HG02870 (cell line): ENCODE results near the gene FRS3.

Source experiments
- ATAC-seq: cut with Tn5 transposase; IDR thresholded peaks from one replicate; pipeline ENCODE4 v1.9.1; 2021; ENCODE audit warnings: mild to moderate bottlenecking, moderate library complexity; ENCODE audit not compliant: unreplicated experiment

The FRS3 gene

GRCh38 chr6:41730531-41731436, 48.9 kb downstream of the FRS3 start:
- no peak for ATAC-seq

DNA sequence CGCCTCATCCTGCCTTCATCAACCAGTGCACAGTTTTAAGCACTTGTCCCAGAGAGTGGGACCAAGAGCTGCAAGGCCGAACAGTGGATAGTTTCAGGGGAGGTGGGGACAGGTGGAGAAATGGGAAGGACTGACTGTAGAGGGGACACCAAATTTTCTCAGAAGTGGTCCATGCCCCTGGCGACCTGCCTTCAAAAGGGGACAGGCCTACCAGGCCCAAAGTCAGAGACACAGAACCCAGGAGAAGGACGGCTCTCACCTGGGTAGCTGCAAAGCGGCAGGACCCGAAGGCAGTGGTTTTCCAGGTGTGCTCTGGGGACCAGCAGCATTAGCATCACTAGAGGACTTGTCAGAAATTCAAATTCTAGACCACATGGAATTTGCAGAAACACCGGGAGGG, 50.1 kb downstream of the FRS3 start:
- no peak for ATAC-seq

DNA sequence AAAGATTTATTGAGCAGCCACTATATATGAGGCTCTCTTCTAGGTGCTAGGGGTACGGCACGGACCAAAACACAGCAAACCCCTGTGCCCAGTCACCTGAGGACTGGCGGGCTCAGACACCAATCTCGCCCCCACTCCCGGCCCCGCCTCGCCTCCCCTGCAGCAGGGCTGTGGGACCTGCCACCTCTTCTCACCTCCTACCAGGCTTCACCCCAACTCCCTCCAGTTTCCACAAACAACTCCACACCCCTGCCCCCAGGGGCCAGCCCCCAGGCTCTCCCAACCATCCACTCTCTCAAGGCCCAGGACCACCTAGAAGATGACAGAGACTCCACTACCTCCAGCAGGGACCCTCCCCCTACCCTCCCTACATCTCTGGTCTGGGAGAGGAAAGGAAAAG, 50.7 kb downstream of the FRS3 start:
- no peak for ATAC-seq

- ATAC-seq = no peak
Measured at GRCh38 chr6:41728073-41728936, 51.4 kb downstream of the FRS3 start.

- ATAC-seq = no peak
Measured at GRCh38 chr6:41727705-41728072, 52.0 kb downstream of the FRS3 start.

DNA sequence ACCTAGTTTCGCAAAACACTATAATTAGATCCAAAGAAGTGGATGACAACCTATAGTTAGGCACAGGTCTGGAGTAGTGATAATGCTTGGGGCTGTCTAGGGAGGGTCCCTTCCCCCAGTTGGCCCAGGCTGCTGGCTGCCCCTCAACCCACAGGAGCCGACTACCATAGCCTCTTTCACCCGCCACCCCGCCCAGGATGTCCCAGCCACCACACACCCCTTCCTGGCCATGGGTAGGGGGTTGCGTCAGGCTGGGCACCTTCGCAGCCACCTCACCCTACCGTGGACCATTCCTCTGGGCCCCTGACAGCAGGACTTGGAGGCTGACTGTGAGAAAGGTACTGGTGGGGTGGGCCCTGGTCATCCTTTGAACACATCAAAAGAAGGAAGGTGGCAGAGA, 52.8 kb downstream of the FRS3 start:
- no peak for ATAC-seq

- no peak for ATAC-seq
Measured at GRCh38 chr6:41724586-41725501, 54.9 kb downstream of the FRS3 start.

- no peak for ATAC-seq
Measured at GRCh38 chr6:41724228-41724580, 55.5 kb downstream of the FRS3 start.

DNA sequence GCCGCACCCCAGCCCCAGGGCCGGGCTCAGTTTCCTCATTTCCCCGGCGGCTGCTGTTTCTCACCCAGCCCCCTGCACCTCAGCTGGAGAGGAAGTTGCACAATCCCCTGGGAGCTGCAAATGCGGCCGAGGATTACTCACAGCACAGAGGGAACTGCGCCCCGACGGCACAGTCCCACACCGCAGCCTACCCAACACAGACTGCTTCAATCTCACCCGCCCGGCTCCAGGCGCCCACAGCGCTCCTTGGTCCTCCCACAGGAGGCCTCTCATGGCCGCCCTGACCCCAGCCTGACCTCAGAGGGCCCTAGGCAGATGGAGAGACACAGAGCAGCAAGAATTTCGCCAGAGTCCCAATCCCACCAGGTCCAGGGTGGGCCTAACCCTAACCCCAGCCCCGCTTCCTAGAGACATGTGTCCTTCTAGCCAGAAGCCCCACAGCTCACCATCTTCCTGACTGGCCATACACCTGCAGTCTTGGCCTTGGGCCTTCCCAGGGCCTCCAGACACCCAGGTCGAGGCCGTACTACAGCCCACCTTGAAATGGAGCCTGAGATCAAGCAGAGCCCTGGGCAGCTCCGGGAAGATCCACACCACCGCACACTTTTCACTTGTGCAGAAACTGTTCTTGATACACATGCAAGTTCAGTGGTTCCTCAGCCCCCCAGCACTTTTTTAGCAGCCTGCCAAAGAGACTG, 56.0 kb downstream of the FRS3 start:
- ATAC-seq = peak; percentile 53

DNA sequence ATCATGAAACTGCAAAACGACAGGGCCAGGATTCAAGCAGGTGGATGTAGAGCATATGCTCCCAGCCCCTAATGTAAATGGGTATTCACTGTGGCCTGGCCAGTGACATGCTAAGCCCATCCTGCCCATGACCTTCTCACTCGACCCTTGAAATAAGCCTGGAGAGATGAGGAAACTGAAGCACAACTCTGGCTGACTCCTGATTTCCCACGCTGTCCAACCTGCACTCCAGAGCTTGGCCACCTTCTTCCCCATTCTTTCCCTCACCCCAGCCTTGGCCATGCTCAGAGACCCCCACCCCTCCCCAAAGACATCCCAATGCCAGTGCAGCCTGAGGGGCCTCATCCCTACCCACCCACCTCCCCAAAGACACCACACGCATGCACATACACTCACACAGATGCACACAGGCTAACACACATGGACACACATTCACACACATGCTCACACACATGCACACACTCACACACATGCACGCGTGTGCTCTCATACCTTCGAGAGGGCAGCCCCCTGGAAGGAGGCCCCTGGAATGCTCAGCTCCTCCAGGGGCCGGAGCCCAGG, 56.7 kb downstream of the FRS3 start:
- ATAC-seq = peak; percentile 4

DNA sequence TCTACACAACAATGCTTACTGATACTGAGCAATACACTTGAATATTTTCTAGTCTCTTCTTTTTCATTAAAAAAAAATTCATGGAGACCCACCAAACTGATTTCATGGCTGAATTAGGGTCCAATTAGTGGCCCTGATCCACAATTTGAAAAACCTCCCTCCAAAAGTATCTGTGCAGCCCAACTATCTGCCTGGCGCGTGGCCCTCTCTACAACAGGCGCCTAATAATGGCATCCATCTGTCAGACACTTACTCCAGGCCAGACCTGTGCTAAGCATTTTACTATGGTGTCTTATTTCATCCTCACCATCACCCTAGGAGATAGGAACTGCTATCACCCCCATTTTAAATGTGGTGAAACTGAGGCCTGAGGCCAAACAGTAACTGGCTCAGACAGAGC, 58.3 kb downstream of the FRS3 start:
- no peak for ATAC-seq

DNA sequence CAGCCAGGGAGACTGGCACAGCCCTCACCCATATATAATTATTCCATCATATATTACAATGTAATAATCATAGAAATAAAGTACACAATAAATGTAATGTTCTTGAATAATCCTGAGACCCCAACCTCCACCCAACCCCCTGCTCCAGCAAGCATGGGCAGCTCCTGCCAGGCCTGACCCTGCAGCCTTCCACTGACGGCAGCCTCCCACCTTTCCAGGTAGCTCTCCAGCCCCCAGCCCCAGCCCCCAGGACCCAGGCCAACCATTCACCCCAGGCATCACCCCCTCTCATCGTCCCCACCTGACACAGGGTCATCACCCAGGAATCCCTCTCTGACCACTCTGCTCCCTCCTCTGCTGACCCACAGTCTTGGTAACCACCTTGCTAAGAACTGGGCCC, 58.9 kb downstream of the FRS3 start:
- ATAC-seq = no peak

DNA sequence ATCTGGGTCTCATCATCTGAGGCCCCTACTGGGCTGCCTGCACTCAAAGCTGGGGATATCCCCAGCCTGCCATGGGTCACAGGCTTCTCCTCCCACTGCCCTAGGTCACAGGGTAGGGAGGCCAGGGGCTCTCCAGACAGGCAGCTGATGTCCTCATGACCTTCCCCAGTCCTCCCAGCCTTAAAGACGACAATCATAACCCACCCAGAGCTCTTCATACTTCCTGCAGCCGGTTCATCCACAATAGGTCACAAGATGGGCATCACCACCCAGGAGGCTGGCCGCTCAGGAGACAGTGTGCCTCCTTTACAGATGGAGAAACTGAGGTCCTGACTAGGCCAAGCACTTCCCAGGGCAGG, 59.5 kb downstream of the FRS3 start:
- ATAC-seq = no peak
